ENCODE data around the gene HLA-DMA.

GRCh38 chr6:32945108-32945760 lies 7.7 kb downstream of the HLA-DMA start:
- TF ChIP-seq, protein P1, sequence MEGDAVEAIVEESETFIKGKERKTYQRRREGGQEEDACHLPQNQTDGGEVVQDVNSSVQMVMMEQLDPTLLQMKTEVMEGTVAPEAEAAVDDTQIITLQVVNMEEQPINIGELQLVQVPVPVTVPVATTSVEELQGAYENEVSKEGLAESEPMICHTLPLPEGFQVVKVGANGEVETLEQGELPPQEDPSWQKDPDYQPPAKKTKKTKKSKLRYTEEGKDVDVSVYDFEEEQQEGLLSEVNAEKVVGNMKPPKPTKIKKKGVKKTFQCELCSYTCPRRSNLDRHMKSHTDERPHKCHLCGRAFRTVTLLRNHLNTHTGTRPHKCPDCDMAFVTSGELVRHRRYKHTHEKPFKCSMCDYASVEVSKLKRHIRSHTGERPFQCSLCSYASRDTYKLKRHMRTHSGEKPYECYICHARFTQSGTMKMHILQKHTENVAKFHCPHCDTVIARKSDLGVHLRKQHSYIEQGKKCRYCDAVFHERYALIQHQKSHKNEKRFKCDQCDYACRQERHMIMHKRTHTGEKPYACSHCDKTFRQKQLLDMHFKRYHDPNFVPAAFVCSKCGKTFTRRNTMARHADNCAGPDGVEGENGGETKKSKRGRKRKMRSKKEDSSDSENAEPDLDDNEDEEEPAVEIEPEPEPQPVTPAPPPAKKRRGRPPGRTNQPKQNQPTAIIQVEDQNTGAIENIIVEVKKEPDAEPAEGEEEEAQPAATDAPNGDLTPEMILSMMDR (IDR thresholded peaks at IDR 0.05): no peak
- TF ChIP-seq POLR2A (IDR thresholded peaks at IDR 0.05): no peak
- TF ChIP-seq EP300 (IDR thresholded peaks at IDR 0.05; ENCODE audit: low read depth): no peak
